Measurements from ENCODE around the gene ZNF354B.

DNA sequence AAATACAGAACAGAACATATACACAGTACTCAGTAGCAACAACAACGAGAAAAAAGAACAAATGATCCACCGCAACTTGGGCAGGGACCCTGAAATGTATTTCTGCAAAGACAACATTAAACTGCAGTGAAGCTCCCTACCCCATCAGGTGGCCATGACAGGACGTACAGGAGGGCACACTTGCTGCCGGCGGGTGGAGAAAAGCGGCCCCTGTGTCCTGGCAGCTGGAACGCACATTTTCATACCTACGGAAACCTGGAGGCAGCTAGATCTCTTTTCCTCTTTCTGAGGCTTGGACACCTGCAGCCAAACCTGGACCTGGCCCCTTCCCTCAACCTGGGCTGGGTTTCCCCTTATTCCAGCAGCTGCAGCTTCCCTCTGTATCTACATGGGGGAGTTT lies 42.2 kb upstream of the ZNF354B start:
- TF ChIP-seq NFE2L1 (CRISPR knock-in tag; IDR thresholded peaks at IDR 0.05) (no peak), PRDM15 (CRISPR knock-in tag; IDR thresholded peaks at IDR 0.05) (no peak), NR1H2 (CRISPR knock-in tag; IDR thresholded peaks at IDR 0.05) (no peak), USF1 (CRISPR knock-in tag; IDR thresholded peaks at IDR 0.05) (no peak), SMAD3 (CRISPR knock-in tag; IDR thresholded peaks at IDR 0.05; ENCODE audit: borderline replicate concordance) (no peak), MLX (CRISPR knock-in tag; IDR thresholded peaks at IDR 0.05) (no peak)
- TF ChIP-seq, protein P1, sequence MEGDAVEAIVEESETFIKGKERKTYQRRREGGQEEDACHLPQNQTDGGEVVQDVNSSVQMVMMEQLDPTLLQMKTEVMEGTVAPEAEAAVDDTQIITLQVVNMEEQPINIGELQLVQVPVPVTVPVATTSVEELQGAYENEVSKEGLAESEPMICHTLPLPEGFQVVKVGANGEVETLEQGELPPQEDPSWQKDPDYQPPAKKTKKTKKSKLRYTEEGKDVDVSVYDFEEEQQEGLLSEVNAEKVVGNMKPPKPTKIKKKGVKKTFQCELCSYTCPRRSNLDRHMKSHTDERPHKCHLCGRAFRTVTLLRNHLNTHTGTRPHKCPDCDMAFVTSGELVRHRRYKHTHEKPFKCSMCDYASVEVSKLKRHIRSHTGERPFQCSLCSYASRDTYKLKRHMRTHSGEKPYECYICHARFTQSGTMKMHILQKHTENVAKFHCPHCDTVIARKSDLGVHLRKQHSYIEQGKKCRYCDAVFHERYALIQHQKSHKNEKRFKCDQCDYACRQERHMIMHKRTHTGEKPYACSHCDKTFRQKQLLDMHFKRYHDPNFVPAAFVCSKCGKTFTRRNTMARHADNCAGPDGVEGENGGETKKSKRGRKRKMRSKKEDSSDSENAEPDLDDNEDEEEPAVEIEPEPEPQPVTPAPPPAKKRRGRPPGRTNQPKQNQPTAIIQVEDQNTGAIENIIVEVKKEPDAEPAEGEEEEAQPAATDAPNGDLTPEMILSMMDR (IDR thresholded peaks at IDR 0.05), result no peak
- TF ChIP-seq, protein P2, sequence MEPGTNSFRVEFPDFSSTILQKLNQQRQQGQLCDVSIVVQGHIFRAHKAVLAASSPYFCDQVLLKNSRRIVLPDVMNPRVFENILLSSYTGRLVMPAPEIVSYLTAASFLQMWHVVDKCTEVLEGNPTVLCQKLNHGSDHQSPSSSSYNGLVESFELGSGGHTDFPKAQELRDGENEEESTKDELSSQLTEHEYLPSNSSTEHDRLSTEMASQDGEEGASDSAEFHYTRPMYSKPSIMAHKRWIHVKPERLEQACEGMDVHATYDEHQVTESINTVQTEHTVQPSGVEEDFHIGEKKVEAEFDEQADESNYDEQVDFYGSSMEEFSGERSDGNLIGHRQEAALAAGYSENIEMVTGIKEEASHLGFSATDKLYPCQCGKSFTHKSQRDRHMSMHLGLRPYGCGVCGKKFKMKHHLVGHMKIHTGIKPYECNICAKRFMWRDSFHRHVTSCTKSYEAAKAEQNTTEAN (CRISPR knock-in tag; IDR thresholded peaks at IDR 0.05), result no peak
- TF ChIP-seq, protein P3, sequence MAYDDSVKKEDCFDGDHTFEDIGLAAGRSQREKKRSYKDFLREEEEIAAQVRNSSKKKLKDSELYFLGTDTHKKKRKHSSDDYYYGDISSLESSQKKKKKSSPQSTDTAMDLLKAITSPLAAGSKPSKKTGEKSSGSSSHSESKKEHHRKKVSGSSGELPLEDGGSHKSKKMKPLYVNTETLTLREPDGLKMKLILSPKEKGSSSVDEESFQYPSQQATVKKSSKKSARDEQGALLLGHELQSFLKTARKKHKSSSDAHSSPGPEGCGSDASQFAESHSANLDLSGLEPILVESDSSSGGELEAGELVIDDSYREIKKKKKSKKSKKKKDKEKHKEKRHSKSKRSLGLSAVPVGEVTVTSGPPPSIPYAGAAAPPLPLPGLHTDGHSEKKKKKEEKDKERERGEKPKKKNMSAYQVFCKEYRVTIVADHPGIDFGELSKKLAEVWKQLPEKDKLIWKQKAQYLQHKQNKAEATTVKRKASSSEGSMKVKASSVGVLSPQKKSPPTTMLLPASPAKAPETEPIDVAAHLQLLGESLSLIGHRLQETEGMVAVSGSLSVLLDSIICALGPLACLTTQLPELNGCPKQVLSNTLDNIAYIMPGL (CRISPR knock-in tag; IDR thresholded peaks at IDR 0.05), result no peak
